ENCODE measurements around the gene OR6K2. TPM values are rescaled to one million over a fixed set of nuclear protein-coding genes. Genes with fewer than 3 reads are reported as not detected.

The OR6K2 gene
- total RNA-seq, 2 experiments from 2014 or later, result not detected

- no peaks in the 10 kb centered on the region for H3K4me1 Mint-ChIP-seq (ENCODE audit: low read depth)
- no peaks in the 10 kb centered on the region for H3K36me3 Mint-ChIP-seq (ENCODE audit: low read depth)
These were observed 14.1 kb downstream of the OR6K2 start, which contains the start of gene SPTA1 for GRCh38 chr1:158686111-158687009. SPTA1 (minus strand) TSS chr1:158686715; CDS start chr1:158686517, 198 bp downstream.

GRCh38 chr1:158685085-158685484 lies 15.4 kb downstream of the OR6K2 start:
- CTCF ChIA-PET, result interaction anchor here (1.3 kb wide), 1 partner anchor 13 kb away, joined by 3 read pairs; no protein-coding TSS in a partner anchor

More at GRCh38 chr1:158686111-158687009, 14.1 kb downstream of the OR6K2 start, which contains the start of gene SPTA1:
- no peak for ATAC-seq (ENCODE audit: poor library complexity)
- no peak for TF ChIP-seq CTCF (IDR thresholded peaks at IDR 0.05)
- Histone ChIP-seq H3K4me3 (ENCODE audit: low read length) (no peak within 1 kb of the TSS), H3K36me3 (ENCODE audit: insufficient read depth, low read length) (no peaks in the 10 kb centered on the region), H3K27ac (ENCODE audit: low read depth in 1 of 2, low read length in 2 of 2) (no peak within 1 kb of the TSS), H3K9me3 (ENCODE audit: control insufficient read depth in 1 of 2, insufficient read depth in 1 of 2, low read length in 2 of 2) (no peaks in the 10 kb centered on the region), H3K27me3 (ENCODE audit: control insufficient read depth in 1 of 2, insufficient read depth in 2 of 2, low read length in 2 of 2) (peaks cover 0 to 6% of the 10 kb centered on the region in 2 experiments), H3K4me1 (ENCODE audit: insufficient read depth, low read length) (no peaks in the 10 kb centered on the region)
- intact Hi-C loops (cut with DNase I, micrococcal nuclease), result no loop called here
- peaks cover 35% of the 10 kb centered on the region for H3K27me3 Mint-ChIP-seq
- no peak within 1 kb of the TSS for H3K4me3 Mint-ChIP-seq
- H3K9me3 Mint-ChIP-seq, result no peaks in the 10 kb centered on the region
- POLR2A ChIA-PET, result interaction anchor here (0.6 kb wide), 1 partner anchor 13 kb away, joined by 4 read pairs; no protein-coding TSS in a partner anchor
- CTCF ChIA-PET, result interaction anchor here (1.3 kb wide), 1 partner anchor 12 kb away, joined by 3 read pairs; no protein-coding TSS in a partner anchor
- no peak within 1 kb of the TSS for H3K27ac Mint-ChIP-seq
- no peak for DNase-seq

GRCh38 chr1:158681606-158682005 lies 18.8 kb downstream of the OR6K2 start:
- Histone ChIP-seq H3K4me3 (ENCODE audit: low read length) (no peak overlapping the region), H3K27ac (ENCODE audit: low read depth in 1 of 2, low read length in 2 of 2) (no peak overlapping the region), H3K4me1 (ENCODE audit: insufficient read depth, low read length) (no peaks in the 10 kb centered on the region), H3K27me3 (ENCODE audit: control insufficient read depth in 1 of 2, insufficient read depth in 2 of 2, low read length in 2 of 2) (peaks cover 0 to 6% of the 10 kb centered on the region in 2 experiments), H3K36me3 (ENCODE audit: insufficient read depth, low read length) (no peaks in the 10 kb centered on the region), H3K9me3 (ENCODE audit: control insufficient read depth in 1 of 2, insufficient read depth in 1 of 2, low read length in 2 of 2) (no peaks in the 10 kb centered on the region)
- Mint-ChIP-seq H3K36me3 (ENCODE audit: low read depth) (no peaks in the 10 kb centered on the region), H3K27ac (no peak overlapping the region), H3K27me3 (peaks cover 35% of the 10 kb centered on the region), H3K4me3 (no peak overlapping the region), H3K9me3 (no peaks in the 10 kb centered on the region), H3K4me1 (ENCODE audit: low read depth) (no peaks in the 10 kb centered on the region)
- intact Hi-C loops (cut with DNase I, micrococcal nuclease), result no loop called here
- no peak for TF ChIP-seq CTCF (IDR thresholded peaks at IDR 0.05)
- ChIA-PET POLR2A (no interaction called here), CTCF (no interaction called here)
- DNase-seq (no peak), ATAC-seq (ENCODE audit: poor library complexity) (no peak)

More at GRCh38 chr1:158685085-158685484, 15.4 kb downstream of the OR6K2 start:
- Mint-ChIP-seq H3K4me3 (no peak overlapping the region), H3K9me3 (no peaks in the 10 kb centered on the region), H3K27ac (no peak overlapping the region), H3K36me3 (ENCODE audit: low read depth) (no peaks in the 10 kb centered on the region), H3K27me3 (peaks cover 35% of the 10 kb centered on the region), H3K4me1 (ENCODE audit: low read depth) (no peaks in the 10 kb centered on the region)
- POLR2A ChIA-PET, result no interaction called here
- Histone ChIP-seq H3K27me3 (ENCODE audit: control insufficient read depth in 1 of 2, insufficient read depth in 2 of 2, low read length in 2 of 2) (peaks cover 0 to 6% of the 10 kb centered on the region in 2 experiments), H3K36me3 (ENCODE audit: insufficient read depth, low read length) (no peaks in the 10 kb centered on the region), H3K9me3 (ENCODE audit: control insufficient read depth in 1 of 2, insufficient read depth in 1 of 2, low read length in 2 of 2) (no peaks in the 10 kb centered on the region), H3K4me3 (ENCODE audit: low read length) (no peak overlapping the region), H3K4me1 (ENCODE audit: insufficient read depth, low read length) (no peaks in the 10 kb centered on the region), H3K27ac (ENCODE audit: low read depth in 1 of 2, low read length in 2 of 2) (no peak overlapping the region)
- ATAC-seq (ENCODE audit: poor library complexity) (no peak), DNase-seq (no peak)
- intact Hi-C loops (cut with DNase I, micrococcal nuclease), result no loop called here
- no peak for TF ChIP-seq CTCF (IDR thresholded peaks at IDR 0.05)
